ENCODE measurements around the gene MARVELD1. TPM values are rescaled to one million over a fixed set of nuclear protein-coding genes. Genes with fewer than 3 reads are reported as not detected.

MARVELD1 gene
- total RNA-seq, 1 experiment from 2014 or later = 53.1 TPM

GRCh38 chr10:97754726-97755125 is 41.2 kb downstream of the MARVELD1 start:
- H3K4me1 ChIP-seq (ENCODE audit: control insufficient read depth, insufficient read depth, low read length) = no peaks in the 10 kb centered on the region
- no peaks in the 10 kb centered on the region for H3K27me3 ChIP-seq (ENCODE audit: control insufficient read depth, insufficient read depth, low read length)
- ChIA-PET POLR2A (no interaction called here), CTCF (no interaction called here)
- in situ Hi-C loops (cut with HindIII; ENCODE audit: low pct_unique_long_range_greater_than_20kb, low sequenced_read_pairs) = no loop called here
- H3K36me3 ChIP-seq (ENCODE audit: control insufficient read depth, insufficient read depth, low read length) = peaks cover 10% of the 10 kb centered on the region; the same call in 1 of the 2 replicates
- ATAC-seq (no peak), DNase-seq (ENCODE audit: low read depth, low spot score) (no peak)
- H3K27ac ChIP-seq (ENCODE audit: low read length) = no peak overlapping the region
- BruUV-seq (replicated peaks) = no TSS peak
- no peak for TF ChIP-seq CTCF (IDR thresholded peaks at IDR 0.05)
- TF ChIP-seq SIN3A (IDR thresholded peaks at IDR 0.05; ENCODE audit: borderline replicate concordance, insufficient read depth, low read depth, low read length) = no peak
- no peak for TF ChIP-seq REST (IDR thresholded peaks at IDR 0.05; ENCODE audit: insufficient read depth in 1 of 2, low read depth in 2 of 2, low read length in 1 of 2)
- no peak for TF ChIP-seq TCF7L2 (IDR thresholded peaks at IDR 0.05; ENCODE audit: low read depth, low read length)
- no peak for TF ChIP-seq POLR2AphosphoS5 (IDR thresholded peaks at IDR 0.05; ENCODE audit: low read depth, low read length)
- no peak overlapping the region for H3K4me3 ChIP-seq (ENCODE audit: low read depth in 2 of 2, low read length in 2 of 2)
- no peaks in the 10 kb centered on the region for H3K9me3 ChIP-seq (ENCODE audit: control insufficient read depth, insufficient read depth, low read depth, low read length)
- intact Hi-C loops (cut with micrococcal nuclease; ENCODE audit: unreplicated experiment) = no loop called here

- Histone ChIP-seq H3K27me3 (ENCODE audit: control insufficient read depth, insufficient read depth, low read length) (no peaks in the 10 kb centered on the region), H3K9me3 (ENCODE audit: control insufficient read depth, insufficient read depth, low read depth, low read length) (no peaks in the 10 kb centered on the region), H3K27ac (ENCODE audit: low read length) (no peak overlapping the region), H3K4me3 (ENCODE audit: low read depth in 2 of 2, low read length in 2 of 2) (no peak overlapping the region), H3K36me3 (ENCODE audit: control insufficient read depth, insufficient read depth, low read length) (0 out of 2 replicates have a peak, but pooled peaks cover 8% of the 10 kb centered on the region), H3K4me1 (ENCODE audit: control insufficient read depth, insufficient read depth, low read length) (no peaks in the 10 kb centered on the region)
- intact Hi-C loops (cut with micrococcal nuclease; ENCODE audit: unreplicated experiment) = no loop called here
- ChIA-PET POLR2A (no interaction called here), CTCF (no interaction called here)
- no peak for ATAC-seq
- BruUV-seq (replicated peaks) = no TSS peak
- DNase-seq (ENCODE audit: low read depth, low spot score) = no peak
- in situ Hi-C loops (cut with HindIII; ENCODE audit: low pct_unique_long_range_greater_than_20kb, low sequenced_read_pairs) = no loop called here
- TF ChIP-seq POLR2AphosphoS5 (IDR thresholded peaks at IDR 0.05; ENCODE audit: low read depth, low read length) (no peak), CTCF (IDR thresholded peaks at IDR 0.05) (no peak), TCF7L2 (IDR thresholded peaks at IDR 0.05; ENCODE audit: low read depth, low read length) (no peak), SIN3A (IDR thresholded peaks at IDR 0.05; ENCODE audit: borderline replicate concordance, insufficient read depth, low read depth, low read length) (no peak), REST (IDR thresholded peaks at IDR 0.05; ENCODE audit: insufficient read depth in 1 of 2, low read depth in 2 of 2, low read length in 1 of 2) (no peak)
Observed at GRCh38 chr10:97755718-97756117, 42.2 kb downstream of the MARVELD1 start.

Measured in Panc1 (cell line).